SU-DHL-6 (cell line): ENCODE data around the gene CDKAL1.

Experiments used
- EZH2phosphoT487 ChIP-seq: fragments of 200-600 bp; sonication (generic), shearing (Covaris generic); conservative IDR thresholded peaks from 2 replicates; pipeline ENCODE4 v1.6.1; 2018; ENCODE audit warnings: mild to moderate bottlenecking, antibody characterized with exemption, low read length, moderate library complexity, mixed read lengths
- TF ChIP-seq, protein P1 (sequence below): fragments of 200-600 bp; sonication (generic); IDR thresholded peaks from one replicate; pipeline ENCODE4 v1.5.1; 2017; ENCODE audit warnings: antibody characterized with exemption, mild to moderate bottlenecking, low read length, moderate library complexity; ENCODE audit not compliant: insufficient read depth, poor library complexity, severe bottlenecking

DNA sequence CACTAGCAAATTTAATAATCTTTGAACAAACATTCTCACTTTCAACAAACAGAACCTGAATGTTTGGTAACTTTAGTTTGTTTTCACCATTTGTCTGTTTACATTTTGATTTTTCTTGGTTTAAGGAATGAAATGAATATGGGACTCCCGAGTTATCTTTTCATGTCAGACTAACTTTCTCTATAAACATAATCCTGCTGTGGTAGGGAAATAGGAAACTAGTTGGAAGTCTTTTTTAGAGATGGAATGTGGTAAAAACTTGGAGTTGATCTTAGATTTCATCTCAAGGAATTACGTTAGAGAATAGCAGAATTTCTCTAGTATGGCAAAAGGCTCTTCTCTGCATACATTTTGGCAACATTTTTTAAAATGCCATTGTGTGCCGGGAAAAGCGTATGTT is 206.5 kb downstream of the CDKAL1 start:
- TF ChIP-seq, protein P1, sequence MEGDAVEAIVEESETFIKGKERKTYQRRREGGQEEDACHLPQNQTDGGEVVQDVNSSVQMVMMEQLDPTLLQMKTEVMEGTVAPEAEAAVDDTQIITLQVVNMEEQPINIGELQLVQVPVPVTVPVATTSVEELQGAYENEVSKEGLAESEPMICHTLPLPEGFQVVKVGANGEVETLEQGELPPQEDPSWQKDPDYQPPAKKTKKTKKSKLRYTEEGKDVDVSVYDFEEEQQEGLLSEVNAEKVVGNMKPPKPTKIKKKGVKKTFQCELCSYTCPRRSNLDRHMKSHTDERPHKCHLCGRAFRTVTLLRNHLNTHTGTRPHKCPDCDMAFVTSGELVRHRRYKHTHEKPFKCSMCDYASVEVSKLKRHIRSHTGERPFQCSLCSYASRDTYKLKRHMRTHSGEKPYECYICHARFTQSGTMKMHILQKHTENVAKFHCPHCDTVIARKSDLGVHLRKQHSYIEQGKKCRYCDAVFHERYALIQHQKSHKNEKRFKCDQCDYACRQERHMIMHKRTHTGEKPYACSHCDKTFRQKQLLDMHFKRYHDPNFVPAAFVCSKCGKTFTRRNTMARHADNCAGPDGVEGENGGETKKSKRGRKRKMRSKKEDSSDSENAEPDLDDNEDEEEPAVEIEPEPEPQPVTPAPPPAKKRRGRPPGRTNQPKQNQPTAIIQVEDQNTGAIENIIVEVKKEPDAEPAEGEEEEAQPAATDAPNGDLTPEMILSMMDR, result no peak
- TF ChIP-seq EZH2phosphoT487, result no peak
